ENCODE data around the gene EFNA5. TPM values are rescaled to one million over a fixed set of nuclear protein-coding genes. Genes with fewer than 3 reads are reported as not detected.

EFNA5 gene
- total and polyA plus RNA-seq, 8 donors, result 0.29 to 187 (median 3.1) TPM

DNA sequence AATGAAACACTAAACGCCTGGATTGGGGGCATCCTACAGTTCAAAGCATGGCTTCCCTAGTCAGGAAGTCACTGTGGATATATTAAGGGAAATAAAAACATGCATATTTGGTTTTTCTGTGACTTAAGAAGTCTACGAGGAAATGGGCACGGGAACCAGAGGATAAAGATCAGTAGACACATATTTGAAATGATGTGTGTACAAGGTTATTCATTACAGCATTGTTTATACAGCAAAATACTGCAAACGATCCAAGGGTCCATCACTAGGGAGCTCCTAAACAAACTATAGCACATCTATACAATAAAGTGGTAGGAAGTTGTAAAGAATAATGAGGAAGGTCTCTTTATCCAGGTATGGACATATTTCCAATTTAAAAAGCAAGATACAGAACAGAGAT, 71.8 kb downstream of the EFNA5 start:
- DNase-seq, result no peak
- Histone ChIP-seq H3K36me3 (no peaks in the 10 kb centered on the region), H3K27me3 (no peaks in the 10 kb centered on the region), H3K9me3 (no peaks in the 10 kb centered on the region), H3K27ac (no peak overlapping the region), H3K4me3 (no peak overlapping the region), H3K4me1 (peaks cover 0 to 5% (median 0%) of the 10 kb centered on the region in 4 donors)
- TF ChIP-seq POLR2A (IDR thresholded peaks at IDR 0.05) (no peak), EP300 (IDR thresholded peaks at IDR 0.05) (no peak), POLR2AphosphoS5 (IDR thresholded peaks at IDR 0.05) (no peak)
- TF ChIP-seq, protein P1, sequence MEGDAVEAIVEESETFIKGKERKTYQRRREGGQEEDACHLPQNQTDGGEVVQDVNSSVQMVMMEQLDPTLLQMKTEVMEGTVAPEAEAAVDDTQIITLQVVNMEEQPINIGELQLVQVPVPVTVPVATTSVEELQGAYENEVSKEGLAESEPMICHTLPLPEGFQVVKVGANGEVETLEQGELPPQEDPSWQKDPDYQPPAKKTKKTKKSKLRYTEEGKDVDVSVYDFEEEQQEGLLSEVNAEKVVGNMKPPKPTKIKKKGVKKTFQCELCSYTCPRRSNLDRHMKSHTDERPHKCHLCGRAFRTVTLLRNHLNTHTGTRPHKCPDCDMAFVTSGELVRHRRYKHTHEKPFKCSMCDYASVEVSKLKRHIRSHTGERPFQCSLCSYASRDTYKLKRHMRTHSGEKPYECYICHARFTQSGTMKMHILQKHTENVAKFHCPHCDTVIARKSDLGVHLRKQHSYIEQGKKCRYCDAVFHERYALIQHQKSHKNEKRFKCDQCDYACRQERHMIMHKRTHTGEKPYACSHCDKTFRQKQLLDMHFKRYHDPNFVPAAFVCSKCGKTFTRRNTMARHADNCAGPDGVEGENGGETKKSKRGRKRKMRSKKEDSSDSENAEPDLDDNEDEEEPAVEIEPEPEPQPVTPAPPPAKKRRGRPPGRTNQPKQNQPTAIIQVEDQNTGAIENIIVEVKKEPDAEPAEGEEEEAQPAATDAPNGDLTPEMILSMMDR (IDR thresholded peaks at IDR 0.05), result no peak
- 22 to 47% (median 29%) methylated on average over 4 of the region's 4 CpGs for WGBS, 5 donors
- intact Hi-C loops (cut with DNase I; ENCODE audit: low total_unique reads), result no loop called here

- intact Hi-C loops (cut with DNase I; ENCODE audit: low total_unique reads), result no loop called here
- Histone ChIP-seq H3K9me3 (no peaks in the 10 kb centered on the region), H3K36me3 (no peaks in the 10 kb centered on the region), H3K27ac (no peak overlapping the region), H3K4me1 (peaks cover 0 to 5% (median 0%) of the 10 kb centered on the region in 4 donors), H3K27me3 (no peaks in the 10 kb centered on the region), H3K4me3 (no peak overlapping the region)
- DNase-seq, result no peak
- 93 to 98% (median 98%) methylated on average over 3 of the region's 3 CpGs for WGBS, 5 donors
- no peak for TF ChIP-seq EP300 (IDR thresholded peaks at IDR 0.05)
- no peak for TF ChIP-seq POLR2AphosphoS5 (IDR thresholded peaks at IDR 0.05)
- TF ChIP-seq, protein P1 (IDR thresholded peaks at IDR 0.05), result no peak
- no peak for TF ChIP-seq POLR2A (IDR thresholded peaks at IDR 0.05)
Measured at GRCh38 chr5:107597803-107598202, 72.9 kb downstream of the EFNA5 start.

DNA sequence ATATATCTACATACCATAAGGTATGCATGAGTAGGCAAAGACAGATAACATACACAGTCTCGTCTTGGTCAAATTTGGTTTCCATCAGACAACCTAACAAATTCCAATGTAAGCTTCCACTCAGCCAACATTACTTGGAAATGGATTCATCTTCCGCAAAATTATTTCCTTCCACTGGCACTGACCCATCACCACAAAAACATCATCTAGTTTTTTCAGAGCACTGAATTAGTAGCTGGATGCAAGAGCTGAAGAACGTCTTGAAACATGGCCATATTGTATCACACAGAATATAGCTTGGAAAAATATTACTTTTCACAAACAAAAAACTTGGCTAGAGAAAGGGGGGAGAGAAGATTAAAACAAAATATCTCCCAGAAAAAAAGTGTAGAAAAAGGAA, 73.5 kb downstream of the EFNA5 start:
- TF ChIP-seq POLR2A (IDR thresholded peaks at IDR 0.05), result no peak
- TF ChIP-seq, protein P1 (IDR thresholded peaks at IDR 0.05), result no peak
- no peak for TF ChIP-seq EP300 (IDR thresholded peaks at IDR 0.05)
- no peak for TF ChIP-seq POLR2AphosphoS5 (IDR thresholded peaks at IDR 0.05)
- WGBS, 5 donors, result 78 to 89% (median 87%) methylated on average over 3 of the region's 3 CpGs
- Histone ChIP-seq H3K9me3 (no peaks in the 10 kb centered on the region), H3K4me1 (peaks cover 0 to 5% (median 0%) of the 10 kb centered on the region in 4 donors), H3K4me3 (no peak overlapping the region), H3K27me3 (no peaks in the 10 kb centered on the region), H3K27ac (no peak overlapping the region), H3K36me3 (no peaks in the 10 kb centered on the region)
- no peak for DNase-seq
- intact Hi-C loops (cut with DNase I; ENCODE audit: low total_unique reads), result no loop called here

- no peak for TF ChIP-seq POLR2A (IDR thresholded peaks at IDR 0.05)
- TF ChIP-seq, protein P1 (IDR thresholded peaks at IDR 0.05), result no peak
- no peak for TF ChIP-seq EP300 (IDR thresholded peaks at IDR 0.05)
- no peak for TF ChIP-seq POLR2AphosphoS5 (IDR thresholded peaks at IDR 0.05)
- Histone ChIP-seq H3K4me1 (peaks cover 0 to 5% (median 0%) of the 10 kb centered on the region in 4 donors), H3K27me3 (no peaks in the 10 kb centered on the region), H3K36me3 (no peaks in the 10 kb centered on the region), H3K27ac (peak overlapping the region in 1 of 5 donors; percentile 8), H3K4me3 (no peak overlapping the region), H3K9me3 (no peaks in the 10 kb centered on the region)
- intact Hi-C loops (cut with DNase I; ENCODE audit: low total_unique reads), result no loop called here
- 58 to 88% (median 70%) methylated on average over 4 of the region's 4 CpGs for WGBS, 5 donors
- no peak for DNase-seq
Measured at GRCh38 chr5:107594253-107595045, 76.3 kb downstream of the EFNA5 start.
